CD4-positive, alpha-beta memory T cell (primary cell): Measurements from ENCODE around the gene ARID1B. TPM values are rescaled to one million over a fixed set of nuclear protein-coding genes. Genes with fewer than 3 reads are reported as not detected.
A peak's percentile ranks its signal among the peaks of the same experiment; 100 is the strongest.

Source experiments
- CTCF ChIA-PET: fragments of 350-600 bp; sonication (Branson Sonifier 250); formaldehyde crosslinking; loops from one replicate; lab custom pipeline; 2021; ENCODE audit warnings: inconsistent platforms; ENCODE audit not compliant: partially characterized antibody; lab: Charles Lee
- POLR2A ChIA-PET: fragments of 350-600 bp; sonication (Branson Sonifier 250); formaldehyde crosslinking; loops from one replicate; lab custom pipeline; 2021; ENCODE audit not compliant: partially characterized antibody; lab: Charles Lee
- DNase-seq, 5 donors: peaks; one replicate each; pipeline versions ENCODE4 v3.0.0 to v3.0.0-alpha.2; 2020 to 2022; ENCODE audit warnings: mixed read lengths in 1 of 5
- H3K27ac ChIP-seq: one replicate; pipeline ENCODE4 v1.7.0; 2013; ENCODE audit warnings: low read depth, low read length
- H3K27me3 ChIP-seq: 2 replicates; pipeline ENCODE4 v1.7.0; 2013; ENCODE audit warnings: mild to moderate bottlenecking, low read length, moderate library complexity; ENCODE audit not compliant: insufficient read depth
- H3K36me3 ChIP-seq: 2 replicates; pipeline ENCODE4 v1.7.0; 2013; ENCODE audit warnings: mild to moderate bottlenecking, low read length, moderate library complexity; ENCODE audit not compliant: insufficient read depth
- H3K4me1 ChIP-seq: 2 replicates; pipeline ENCODE4 v1.7.0; 2013; ENCODE audit warnings: mild to moderate bottlenecking, low read length, moderate library complexity; ENCODE audit not compliant: insufficient read depth
- H3K4me3 ChIP-seq, 2 donors: one replicate each; pipeline ENCODE4 v1.7.0; 2013; ENCODE audit warnings: low read length in 2 of 2, mild to moderate bottlenecking in 1 of 2
- H3K9me3 ChIP-seq, 2 donors: one replicate each; pipeline ENCODE4 v1.7.0; 2013; ENCODE audit warnings: low read length in 2 of 2, control low read depth in 1 of 2; ENCODE audit not compliant: control insufficient read depth in 1 of 2
- H3K27ac Mint-ChIP-seq, 7 donors: one replicate each; pipeline ENCODE4 v1.8.0; 2020 to 2021; ENCODE audit warnings: mixed read lengths in 7 of 7, mild to moderate bottlenecking in 6 of 7, inconsistent platforms in 3 of 7, moderate library complexity in 3 of 7
- H3K27me3 Mint-ChIP-seq, 2 donors: one replicate each; pipeline ENCODE4 v1.8.0; 2020 to 2021; ENCODE audit warnings: mixed read lengths in 2 of 2
- H3K36me3 Mint-ChIP-seq, 2 donors: one replicate each; pipeline ENCODE4 v1.8.0; 2020 to 2021; ENCODE audit warnings: mixed read lengths in 2 of 2, inconsistent platforms in 1 of 2, mild to moderate bottlenecking in 1 of 2
- H3K4me1 Mint-ChIP-seq, 4 donors: one replicate each; pipeline ENCODE4 v1.8.0; 2020 to 2021; ENCODE audit warnings: mixed read lengths in 4 of 4, mild to moderate bottlenecking in 1 of 4
- H3K4me3 Mint-ChIP-seq, 8 donors: one replicate each; pipeline ENCODE4 v1.8.0; 2020 to 2021; ENCODE audit warnings: mixed read lengths in 8 of 8, mild to moderate bottlenecking in 7 of 8, moderate library complexity in 6 of 8, inconsistent platforms in 3 of 8
- H3K9me3 Mint-ChIP-seq, 8 donors: one replicate each; pipeline ENCODE4 v1.8.0; 2020 to 2021; ENCODE audit warnings: mixed read lengths in 8 of 8, mild to moderate bottlenecking in 5 of 8, inconsistent platforms in 3 of 8, moderate library complexity in 1 of 8
- intact Hi-C: fragments of 100-400 bp; cut with micrococcal nuclease; formaldehyde crosslinking; loops from one replicate; pipeline ENCODE4 v1.15.1; 2023
- polyA plus RNA-seq, 2 donors: library from polyadenylated mRNA; unstranded; fragments of 300-500 nt; fragmentation: Illumina TruSeq; gene quantifications; one replicate each; pipeline ENCODE4 v1.2.3, GENCODE V29; 2021
- total RNA-seq, 2 experiments: library from RNA; stranded (reverse); gene quantifications; one replicate each; pipeline ENCODE4 v1.2.3, GENCODE V29; 2021

ARID1B gene
- total and polyA plus RNA-seq, 4 experiments from 2014 or later: 5.4 to 131 (median 72.4) TPM

GRCh38 chr6:157228426-157229131 lies 451.4 kb downstream of the ARID1B start:
- peak overlapping the region in 1 of 8 donors; percentile 35 for H3K4me3 Mint-ChIP-seq
- peaks cover 0 to 4% (median 0%) of the 10 kb centered on the region in 8 donors for H3K9me3 Mint-ChIP-seq
- no peaks in the 10 kb centered on the region for H3K36me3 ChIP-seq
- peak overlapping the region in 6 of 7 donors; percentile 48 to 91 (median 62) for H3K27ac Mint-ChIP-seq
- no peaks in the 10 kb centered on the region for H3K27me3 ChIP-seq
- no peaks in the 10 kb centered on the region for H3K36me3 Mint-ChIP-seq
- DNase-seq: no peak
- H3K9me3 ChIP-seq: no peaks in the 10 kb centered on the region
- ChIA-PET CTCF (interaction anchor here (0.9 kb wide), 1 partner anchor 46 kb away, joined by 3 read pairs; no protein-coding TSS in a partner anchor), POLR2A (interaction anchor here (0.6 to 1.8 kb wide), 4 partner anchors 9 to 218 kb away, joined by 3 to 12 read pairs (median 4); no protein-coding TSS in a partner anchor)
- intact Hi-C loops: no loop called here
- no peak overlapping the region for H3K4me3 ChIP-seq
- peaks cover 0 to 3% of the 10 kb centered on the region in 2 donors for H3K27me3 Mint-ChIP-seq
- no peak overlapping the region for H3K27ac ChIP-seq
- H3K4me1 ChIP-seq: peaks cover 35% of the 10 kb centered on the region
- H3K4me1 Mint-ChIP-seq: peaks cover 22 to 54% (median 32%) of the 10 kb centered on the region in 4 donors

GRCh38 chr6:157229132-157229618 lies 452.0 kb downstream of the ARID1B start:
- H3K27me3 Mint-ChIP-seq: peaks cover 3 to 4% of the 10 kb centered on the region in 2 donors
- ChIA-PET CTCF (no interaction called here), POLR2A (interaction anchor here (0.8 to 1.8 kb wide), 2 partner anchors 8 to 45 kb away, joined by 4 to 12 read pairs; no protein-coding TSS in a partner anchor)
- H3K9me3 ChIP-seq: no peaks in the 10 kb centered on the region
- H3K4me3 ChIP-seq: no peak overlapping the region
- H3K4me1 ChIP-seq: peaks cover 31% of the 10 kb centered on the region
- no peak for DNase-seq
- peak overlapping the region in 5 of 7 donors; percentile 29 to 91 (median 59) for H3K27ac Mint-ChIP-seq
- H3K27ac ChIP-seq: no peak overlapping the region
- intact Hi-C loops: no loop called here
- peaks cover 0 to 4% (median 0%) of the 10 kb centered on the region in 8 donors for H3K9me3 Mint-ChIP-seq
- no peaks in the 10 kb centered on the region for H3K27me3 ChIP-seq
- peak overlapping the region in 2 of 8 donors; percentile 35 to 49 for H3K4me3 Mint-ChIP-seq
- peaks cover 24 to 53% (median 33%) of the 10 kb centered on the region in 4 donors for H3K4me1 Mint-ChIP-seq
- no peaks in the 10 kb centered on the region for H3K36me3 ChIP-seq
- H3K36me3 Mint-ChIP-seq: no peaks in the 10 kb centered on the region

- no peak overlapping the region for H3K4me3 Mint-ChIP-seq
Observed at GRCh38 chr6:157229713-157230112, 452.5 kb downstream of the ARID1B start.

GRCh38 chr6:157230910-157231309 lies 453.7 kb downstream of the ARID1B start:
- no peaks in the 10 kb centered on the region for H3K9me3 ChIP-seq
- peaks cover 4 to 5% of the 10 kb centered on the region in 2 donors for H3K27me3 Mint-ChIP-seq
- no peak overlapping the region for H3K4me3 Mint-ChIP-seq
- intact Hi-C loops: no loop called here
- DNase-seq: no peak
- H3K4me1 ChIP-seq: peaks cover 39% of the 10 kb centered on the region
- ChIA-PET POLR2A (no interaction called here), CTCF (no interaction called here)
- H3K27ac Mint-ChIP-seq: no peak overlapping the region
- no peaks in the 10 kb centered on the region for H3K36me3 ChIP-seq
- peaks cover 0 to 6% (median 0%) of the 10 kb centered on the region in 8 donors for H3K9me3 Mint-ChIP-seq
- H3K4me1 Mint-ChIP-seq: peaks cover 31 to 65% (median 42%) of the 10 kb centered on the region in 4 donors
- peaks cover 7% of the 10 kb centered on the region for H3K27me3 ChIP-seq
- peaks cover 0 to 3% of the 10 kb centered on the region in 2 donors for H3K36me3 Mint-ChIP-seq
- H3K4me3 ChIP-seq: no peak overlapping the region
- no peak overlapping the region for H3K27ac ChIP-seq

More at GRCh38 chr6:157229713-157230112, 452.5 kb downstream of the ARID1B start:
- no peaks in the 10 kb centered on the region for H3K36me3 Mint-ChIP-seq
- ChIA-PET POLR2A (interaction anchor here (0.7 to 1.8 kb wide), 2 partner anchors 9 to 45 kb away, joined by 4 to 12 read pairs; no protein-coding TSS in a partner anchor), CTCF (no interaction called here)
- no peak for DNase-seq
- peak overlapping the region in 1 of 7 donors; percentile 63 for H3K27ac Mint-ChIP-seq
- H3K27me3 Mint-ChIP-seq: peaks cover 3 to 4% of the 10 kb centered on the region in 2 donors
- Histone ChIP-seq H3K27ac (no peak overlapping the region), H3K4me1 (peaks cover 33% of the 10 kb centered on the region), H3K27me3 (peaks cover 4% of the 10 kb centered on the region), H3K4me3 (no peak overlapping the region), H3K36me3 (no peaks in the 10 kb centered on the region), H3K9me3 (no peaks in the 10 kb centered on the region)
- H3K9me3 Mint-ChIP-seq: peaks cover 0 to 4% (median 0%) of the 10 kb centered on the region in 8 donors
- H3K4me1 Mint-ChIP-seq: peaks cover 26 to 56% (median 36%) of the 10 kb centered on the region in 4 donors
- intact Hi-C loops: no loop called here

GRCh38 chr6:157232161-157232895 lies 455.1 kb downstream of the ARID1B start:
- ChIA-PET POLR2A (no interaction called here), CTCF (no interaction called here)
- intact Hi-C loops: no loop called here
- H3K9me3 ChIP-seq: no peaks in the 10 kb centered on the region
- peaks cover 0 to 3% (median 0%) of the 10 kb centered on the region in 8 donors for H3K9me3 Mint-ChIP-seq
- H3K4me3 ChIP-seq: no peak overlapping the region
- no peak overlapping the region for H3K4me3 Mint-ChIP-seq
- peaks cover 6 to 7% of the 10 kb centered on the region in 2 donors for H3K27me3 Mint-ChIP-seq
- no peaks in the 10 kb centered on the region for H3K36me3 ChIP-seq
- no peak overlapping the region for H3K27ac ChIP-seq
- H3K27ac Mint-ChIP-seq: no peak overlapping the region
- peaks cover 0 to 7% of the 10 kb centered on the region in 2 donors for H3K36me3 Mint-ChIP-seq
- H3K4me1 Mint-ChIP-seq: peaks cover 29 to 57% (median 37%) of the 10 kb centered on the region in 4 donors
- DNase-seq: no peak
- H3K27me3 ChIP-seq: peaks cover 7% of the 10 kb centered on the region
- H3K4me1 ChIP-seq: peaks cover 26% of the 10 kb centered on the region

- Histone ChIP-seq H3K9me3 (no peaks in the 10 kb centered on the region), H3K4me3 (no peak overlapping the region), H3K36me3 (no peaks in the 10 kb centered on the region), H3K27me3 (peaks cover 7% of the 10 kb centered on the region), H3K27ac (no peak overlapping the region), H3K4me1 (peaks cover 18% of the 10 kb centered on the region)
- intact Hi-C loops: no loop called here
- H3K4me3 Mint-ChIP-seq: no peak overlapping the region
- H3K9me3 Mint-ChIP-seq: peaks cover 0 to 3% (median 0%) of the 10 kb centered on the region in 8 donors
- H3K36me3 Mint-ChIP-seq: peaks cover 0 to 7% of the 10 kb centered on the region in 2 donors
- H3K27me3 Mint-ChIP-seq: peaks cover 7 to 8% of the 10 kb centered on the region in 2 donors
- no peak for DNase-seq
- ChIA-PET POLR2A (interaction anchor here (1.7 kb wide), 1 partner anchor 42 kb away, joined by 9 read pairs; no protein-coding TSS in a partner anchor), CTCF (no interaction called here)
- H3K4me1 Mint-ChIP-seq: peaks cover 22 to 52% (median 31%) of the 10 kb centered on the region in 4 donors
- no peak overlapping the region for H3K27ac Mint-ChIP-seq
Observed at GRCh38 chr6:157233156-157233555, 456.0 kb downstream of the ARID1B start.
